Aorta (tissue), 5 donors: ENCODE measurements around the gene ARPC3. TPM values are rescaled to one million over a fixed set of nuclear protein-coding genes. Genes with fewer than 3 reads are reported as not detected.

ENCODE experiments used
- ATAC-seq: fragments of 200-7000 bp; cut with Tn5 transposase; one replicate; pipeline ENCODE4 v1.9.1; 2022; ENCODE audit warnings: moderate library complexity; ENCODE audit not compliant: low FRiP score
- DNase-seq, 2 donors: peaks; one replicate each; pipeline ENCODE4 v3.0.0-alpha.2; 2020
- H3K27ac ChIP-seq, 2 donors: one replicate each; pipeline ENCODE4 v1.5.1; 2013; ENCODE audit warnings: low read length in 2 of 2, mild to moderate bottlenecking in 2 of 2, moderate library complexity in 2 of 2, control low read depth in 1 of 2, inconsistent platforms in 1 of 2, low read depth in 1 of 2
- H3K27me3 ChIP-seq, 2 donors: one replicate each; pipeline ENCODE4 v1.6.1; 2013; ENCODE audit warnings: control low read depth in 1 of 2, low read length in 1 of 2, mild to moderate bottlenecking in 1 of 2, moderate library complexity in 1 of 2; ENCODE audit not compliant: insufficient read depth in 2 of 2, control insufficient read depth in 1 of 2
- H3K36me3 ChIP-seq, 2 donors: one replicate each; pipeline ENCODE4 v1.6.1; 2013; ENCODE audit warnings: control low read depth in 1 of 2, low read length in 1 of 2, mild to moderate bottlenecking in 1 of 2; ENCODE audit not compliant: insufficient read depth in 2 of 2, control insufficient read depth in 1 of 2
- H3K4me1 ChIP-seq, 2 donors: one replicate each; pipeline ENCODE4 v1.6.1; 2013; ENCODE audit warnings: low read length in 2 of 2, control low read depth in 1 of 2, mild to moderate bottlenecking in 1 of 2, moderate library complexity in 1 of 2; ENCODE audit not compliant: insufficient read depth in 2 of 2, control insufficient read depth in 1 of 2
- H3K4me3 ChIP-seq, 2 donors: one replicate each; pipeline ENCODE4 v1.5.1; 2013; ENCODE audit warnings: low read length in 2 of 2, control low read depth in 1 of 2, mild to moderate bottlenecking in 1 of 2
- H3K9me3 ChIP-seq: one replicate; pipeline ENCODE4 v1.6.1; 2013; ENCODE audit warnings: mild to moderate bottlenecking, low read length; ENCODE audit not compliant: control insufficient read depth
- WGBS, 2 donors: extraction: QIAGEN DNeasy Blood & Tissue Kit; methylation state at CpG; one replicate each; pipeline ENCODE4 v1.1.7; 2013; 5-methylcytosine and 5-hydroxymethylcytosine counted together
- intact Hi-C, 2 donors: fragments of 100-400 bp; cut with DNase I; formaldehyde crosslinking; loops; one replicate each; pipeline versions ENCODE4 v1.14.2 to v1.15.0; 2022
- polyA plus RNA-seq, 2 donors: library from polyadenylated mRNA; stranded (reverse); fragments of 200-250 nt; gene quantifications; one replicate each; pipeline ENCODE4 v1.2.3, GENCODE V29; 2013
- total RNA-seq, 2 donors: library from RNA; stranded (reverse); fragmentation: NEBNext Ultra II Directional; extraction: Animal tissue kit (Norgen Biotek cat#: 25700); gene quantifications; one replicate each; pipeline ENCODE4 v1.2.1, GENCODE V29; 2021
- donor health status: healthy with polysubstance abuse.
- donor health status: Bipolar disorder and iron deficiency.
- donor health status: DM: no; HTN: no; CAD: no.
- donor health status: DM: no; HTN: no; CAD: no.
- donor health status: DM: yes; HTN: yes; CAD: no.

Gene ARPC3
- total and polyA plus RNA-seq, 4 donors = 154 to 452 (median 197) TPM

- DNase-seq (peak; percentile 80 to 90), ATAC-seq (peak; percentile 89)
- H3K4me3 ChIP-seq = peak overlapping the region; percentile 65 to 82
- H3K36me3 ChIP-seq = no peaks in the 10 kb centered on the region
- H3K27ac ChIP-seq = no peak overlapping the region
- H3K4me1 ChIP-seq = no peaks in the 10 kb centered on the region
- 18% methylated on average over 21 of the region's 21 CpGs for WGBS, 2 donors
- no peaks in the 10 kb centered on the region for H3K9me3 ChIP-seq
- no peaks in the 10 kb centered on the region for H3K27me3 ChIP-seq
- intact Hi-C loops = no loop called here
Measured at GRCh38 chr12:110403976-110404682, 46.0 kb downstream of the ARPC3 start.

- H3K27me3 ChIP-seq = no peaks in the 10 kb centered on the region
- peak within 1 kb of the TSS; percentile 78 to 82 for H3K4me3 ChIP-seq
- H3K27ac ChIP-seq = peak within 1 kb of the TSS in 1 of 2 donors; percentile 25
- 0% methylated on average over 62 of the region's 62 CpGs for WGBS, 2 donors
- intact Hi-C loops = no loop called here
- no peaks in the 10 kb centered on the region for H3K9me3 ChIP-seq
- DNase-seq (peak; percentile 94 to 97), ATAC-seq (peak; percentile 98)
- no peaks in the 10 kb centered on the region for H3K36me3 ChIP-seq
- H3K4me1 ChIP-seq = no peaks in the 10 kb centered on the region
Measured at GRCh38 chr12:110403146-110403975, 46.8 kb downstream of the ARPC3 start, which contains the start of gene ANAPC7. TSS of gene ANAPC7 (minus strand) at chr12:110403708. CDS start at chr12:110403627, 81 bp downstream.

Other genes starting within 250 kb of the ARPC3 start
- 100 to 1,000 TPM; 231 to 285 TPM for gene ATP2A2, start 169.1 kb downstream of the ARPC3 start, total RNA-seq
- gene ATP2A2, start 169.1 kb downstream of the ARPC3 start, polyA plus RNA-seq = 100 to 1,000 TPM in 1 of 2 donors, 10 to 100 TPM in 1; 41.3 to 104 TPM
- gene ANAPC7, start 46.6 kb downstream of the ARPC3 start, total RNA-seq = 10 to 100 TPM; 37.5 to 50.3 TPM
- 10 to 100 TPM; 17.2 to 47.0 TPM for gene ANAPC7, start 46.6 kb downstream of the ARPC3 start, polyA plus RNA-seq
- gene GPN3, start 17.9 kb upstream of the ARPC3 start, total RNA-seq = 10 to 100 TPM; 14.5 to 20.6 TPM
- gene GPN3, start 17.9 kb upstream of the ARPC3 start, polyA plus RNA-seq = 10 to 100 TPM; 26.7 to 27.8 TPM
- gene FAM216A, start 18.5 kb upstream of the ARPC3 start, total RNA-seq = 1 to 10 TPM; 6.6 to 7.1 TPM
- 10 to 100 TPM in 1 of 2 donors, 1 to 10 TPM in 1; 8.2 to 11.9 TPM for gene FAM216A, start 18.5 kb upstream of the ARPC3 start, polyA plus RNA-seq
- gene VPS29, start 51.8 kb upstream of the ARPC3 start, total RNA-seq = 100 to 1,000 TPM in 1 of 2 donors, 10 to 100 TPM in 1; 99.6 to 122 TPM
- gene VPS29, start 51.8 kb upstream of the ARPC3 start, polyA plus RNA-seq = 100 to 1,000 TPM; 222 to 223 TPM
- 1 to 10 TPM in 1 of 2 donors, under 1 TPM in 1; 0.57 to 2.2 TPM for gene RAD9B, start 52.0 kb upstream of the ARPC3 start, total RNA-seq
- gene RAD9B, start 52.0 kb upstream of the ARPC3 start, polyA plus RNA-seq = 1 to 10 TPM in 1 of 2 donors, not detected in 1; 2.2 TPM
- gene PPTC7, start 133.0 kb upstream of the ARPC3 start, total RNA-seq = 10 to 100 TPM; 17.1 to 21.8 TPM
- 1 to 10 TPM; 8.5 to 9.5 TPM for gene PPTC7, start 133.0 kb upstream of the ARPC3 start, polyA plus RNA-seq
- 10 to 100 TPM; 19.3 to 40.3 TPM for gene TCTN1, start 163.8 kb upstream of the ARPC3 start, total RNA-seq
- gene TCTN1, start 163.8 kb upstream of the ARPC3 start, polyA plus RNA-seq = 10 to 100 TPM; 21.0 to 47.1 TPM
- 10 to 100 TPM in 1 of 2 donors, 1 to 10 TPM in 1; 4.1 to 10.1 TPM for gene HVCN1, start 238.8 kb upstream of the ARPC3 start, total RNA-seq
- gene HVCN1, start 238.8 kb upstream of the ARPC3 start, polyA plus RNA-seq = 1 to 10 TPM; 6.0 to 8.6 TPM